Glomerular endothelial cell (primary cell): ENCODE results near the gene TSPAN10. TPM values are rescaled to one million over a fixed set of nuclear protein-coding genes. Genes with fewer than 3 reads are reported as not detected.
A peak's percentile ranks its signal among the peaks of the same experiment; 100 is the strongest.
"Not testable (repeated sequence)": the region's sequence is repeated elsewhere in the genome, so short reads cannot be mapped to it uniquely, and the experiment has no call there.

Source experiments
- DNase-seq: peaks from one replicate; pipeline ENCODE4 v3.0.0-alpha.2; 2011; ENCODE audit warnings: low read depth, low spot score; ENCODE audit errors: extremely low read depth
- total RNA-seq: library from RNA; depleted of rRNA; stranded (reverse); fragments of >200 nt; gene quantifications from 2 replicates; pipeline ENCODE4 v1.2.3, GENCODE V29; 2015

Gene TSPAN10
- total RNA-seq, 1 donor from 2014 or later = 0.18 TPM

DNA sequence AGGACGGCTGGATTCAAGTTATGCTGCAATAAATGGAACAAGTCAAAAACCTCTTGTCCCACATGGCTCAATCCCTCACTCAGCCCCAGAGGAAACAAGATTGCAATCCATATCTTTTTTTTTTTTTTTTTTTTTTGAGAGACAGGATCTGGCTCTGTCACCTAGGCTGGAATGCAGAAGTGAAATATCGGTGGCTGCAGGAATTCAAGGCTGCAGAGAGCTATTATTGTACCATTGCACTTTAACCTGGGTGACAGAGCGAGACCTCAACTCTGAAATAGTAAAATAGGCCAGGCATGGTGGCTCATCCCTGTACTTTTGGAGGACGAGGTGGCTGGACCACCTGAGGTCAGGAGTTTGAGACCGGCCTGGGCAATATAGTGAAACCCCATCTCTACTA is 22.0 kb downstream of the TSPAN10 start:
- no peak for DNase-seq

DNA sequence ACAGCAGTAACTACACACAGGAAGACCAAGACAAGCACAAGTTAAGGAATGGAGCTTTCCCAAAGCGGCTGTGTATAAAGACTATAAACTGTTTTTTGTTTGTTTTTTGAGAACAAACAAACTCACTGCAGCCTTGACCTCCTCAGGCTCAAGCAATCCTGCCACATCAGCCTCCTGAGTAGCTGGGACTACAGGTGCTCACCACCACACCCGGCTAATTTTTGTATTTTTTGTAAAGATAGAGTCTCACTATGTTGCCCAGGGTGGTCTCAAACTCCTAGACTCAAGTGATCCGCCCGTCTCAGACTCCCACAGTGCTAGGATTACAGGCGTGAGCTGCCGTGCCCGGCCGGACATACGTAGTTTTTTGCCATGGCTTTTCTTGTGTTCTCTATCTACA is 23.4 kb downstream of the TSPAN10 start:
- no peak for DNase-seq

DNA sequence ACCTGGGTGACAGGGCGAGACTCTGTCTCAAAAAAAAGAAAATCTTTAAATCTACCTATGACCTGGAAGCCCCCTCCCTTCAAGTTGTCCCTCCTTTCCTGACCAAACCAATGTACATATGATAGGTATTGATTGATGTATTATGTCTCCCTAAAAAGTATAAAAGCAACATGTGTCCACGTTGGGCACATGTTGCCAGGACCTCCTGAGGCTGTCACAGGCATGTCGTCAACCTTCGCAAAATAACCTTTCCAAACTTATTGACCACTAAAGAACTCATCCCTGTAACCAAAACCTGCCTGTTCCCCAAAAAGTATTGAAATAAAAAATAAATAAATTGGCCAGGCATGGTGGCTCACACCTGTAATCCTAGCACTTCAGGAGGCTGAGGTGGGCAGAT is 25.0 kb downstream of the TSPAN10 start:
- no peak for DNase-seq

DNA sequence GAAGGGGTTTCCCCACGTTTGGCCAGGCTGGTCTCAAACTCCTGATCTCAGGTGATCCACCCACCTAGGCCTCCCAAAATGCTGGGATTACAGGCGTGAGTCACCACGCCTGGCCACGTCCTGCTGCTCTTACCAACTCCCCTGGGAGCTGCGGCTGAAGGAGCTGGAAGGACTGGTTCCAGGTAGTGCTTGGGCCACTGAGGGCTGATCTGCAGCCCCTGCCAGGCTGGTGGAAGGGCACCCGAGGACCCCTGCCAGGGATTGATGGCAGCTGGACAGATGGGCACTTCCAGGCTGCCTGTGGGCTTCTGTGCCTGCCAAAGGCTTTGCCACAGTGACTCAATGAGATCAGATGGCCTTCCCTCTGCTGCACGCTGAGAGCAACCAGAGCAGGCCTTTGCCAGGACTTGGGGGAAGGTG is 27.1 kb downstream of the TSPAN10 start:
- no peak for DNase-seq

DNA sequence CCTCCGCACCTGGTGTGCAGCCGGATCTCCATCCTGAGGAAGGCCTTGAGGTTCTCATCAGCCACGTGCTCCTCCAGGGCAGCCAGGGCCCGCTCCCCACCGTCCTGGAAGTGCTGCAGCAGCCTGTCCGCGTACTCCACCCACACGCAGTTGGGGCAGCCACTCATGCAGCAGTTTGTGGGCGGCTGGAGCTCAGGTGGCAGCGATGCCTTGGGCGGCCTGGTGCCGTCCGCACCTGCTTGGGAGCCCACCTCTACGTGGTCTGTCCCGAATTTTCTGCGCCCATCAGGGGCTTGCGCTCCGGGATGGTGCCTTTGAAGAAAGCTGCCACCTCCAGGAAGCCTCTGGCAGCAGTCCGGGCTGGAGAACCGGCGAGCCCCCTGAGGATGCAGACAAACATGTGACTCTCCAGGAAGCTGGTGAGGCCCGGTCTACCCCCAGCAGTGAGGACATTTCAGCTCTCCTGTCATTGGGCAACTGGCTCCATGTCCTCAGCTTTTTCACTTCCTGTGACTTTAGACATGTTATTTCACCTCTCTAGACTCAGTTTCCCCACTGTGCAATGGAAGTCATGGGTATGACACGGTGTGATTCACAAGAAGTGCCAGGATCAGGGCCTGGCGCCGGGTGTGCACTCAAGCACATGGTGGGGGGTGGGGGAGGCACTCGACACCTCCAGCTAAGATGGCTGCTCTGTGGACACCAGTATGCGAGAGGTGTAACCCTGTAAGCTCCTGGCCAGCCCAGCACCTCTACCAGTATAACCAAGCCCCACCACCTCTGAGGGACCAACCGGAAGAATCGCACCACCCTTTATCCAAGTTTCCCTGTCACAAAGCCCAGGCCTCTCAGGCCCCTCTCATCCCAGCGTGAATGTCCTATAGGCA is 28.5 kb downstream of the TSPAN10 start:
- no peak for DNase-seq

DNA sequence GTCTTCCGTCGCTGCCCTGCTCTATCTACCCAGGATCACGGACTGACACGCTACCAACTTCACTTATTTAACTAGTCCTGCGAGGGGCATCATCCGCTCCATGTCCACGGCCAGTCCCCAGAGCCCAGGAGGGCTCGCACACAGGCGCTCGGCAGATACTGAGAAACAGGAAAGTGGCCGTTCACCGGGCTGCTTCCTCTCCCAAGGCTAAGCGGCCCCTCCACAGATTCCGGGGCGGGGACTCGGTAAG is 29.0 kb downstream of the TSPAN10 start:
- no peak for DNase-seq

DNA sequence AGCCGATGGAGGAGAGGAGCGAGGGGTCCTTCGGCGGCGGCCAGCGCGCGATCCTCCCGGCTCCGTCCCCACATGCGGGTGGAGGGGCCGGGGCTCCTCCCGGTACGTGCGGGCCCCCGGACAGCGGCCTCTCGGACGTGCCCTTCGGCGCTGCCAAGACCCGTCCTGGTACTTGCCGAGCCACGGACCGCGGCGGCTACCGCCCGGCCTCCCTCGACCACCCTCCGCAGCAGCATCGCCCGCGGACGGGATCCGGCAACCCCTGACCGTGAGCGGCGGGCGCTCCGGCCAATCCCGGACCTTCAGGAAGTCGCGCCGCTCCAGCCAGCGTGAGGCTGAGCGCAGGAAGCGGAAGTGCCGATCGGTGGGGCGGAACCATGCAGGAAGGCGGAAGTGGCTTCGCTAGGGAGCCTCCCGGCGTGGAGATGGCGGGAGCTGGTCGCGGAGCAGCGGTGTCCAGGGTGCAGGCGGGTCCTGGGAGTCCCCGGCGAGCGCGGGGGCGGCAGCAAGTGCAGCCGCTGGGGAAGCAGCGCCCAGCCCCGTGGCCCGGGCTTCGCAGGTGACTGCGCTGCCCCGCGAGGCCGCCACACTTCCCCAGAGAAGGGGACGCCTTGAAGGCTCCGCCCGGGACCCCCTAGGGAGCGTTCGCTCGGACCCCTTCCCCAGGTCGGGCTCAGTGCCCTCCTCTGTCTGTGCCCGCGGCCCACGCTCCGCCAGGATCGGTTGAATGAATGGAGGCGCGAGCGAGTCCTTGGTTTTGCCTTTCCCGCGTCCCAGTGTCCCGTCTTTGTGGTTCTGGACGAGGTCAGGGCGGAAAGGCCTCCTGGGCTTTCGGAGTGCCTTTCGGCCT is 29.6 kb downstream of the TSPAN10 start, which contains the start of the genes CCDC137 and OXLD1:
TSS of gene CCDC137 (plus strand) at position 396 of the 850 bp plus-strand sequence. CDS start at position 426, 30 bp downstream.
TSS of gene OXLD1 (minus strand) at position 264 of the 850 bp plus-strand sequence. CDS start at position 236, 28 bp downstream.
- peak; percentile 66 for DNase-seq

DNA sequence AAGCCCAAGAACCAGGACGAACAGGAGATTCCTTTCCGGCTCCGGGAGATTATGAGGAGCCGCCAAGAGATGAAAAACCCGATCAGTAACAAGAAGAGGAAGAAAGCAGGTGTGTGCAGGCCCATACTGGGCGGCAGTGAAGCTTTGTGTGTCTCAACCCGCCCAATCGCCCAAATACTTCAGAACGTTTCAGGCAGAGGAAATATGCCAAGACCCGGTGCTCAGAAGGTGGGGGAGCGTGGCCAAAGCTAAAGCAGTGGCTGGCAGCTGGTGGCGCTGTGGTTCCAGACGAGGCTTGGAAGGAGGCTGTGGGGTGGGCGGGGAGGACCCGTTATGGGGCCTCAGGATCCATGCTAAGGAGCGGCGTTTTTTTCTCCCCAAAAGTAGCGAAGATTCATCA is 30.8 kb downstream of the TSPAN10 start:
- DNase-seq = no peak

DNA sequence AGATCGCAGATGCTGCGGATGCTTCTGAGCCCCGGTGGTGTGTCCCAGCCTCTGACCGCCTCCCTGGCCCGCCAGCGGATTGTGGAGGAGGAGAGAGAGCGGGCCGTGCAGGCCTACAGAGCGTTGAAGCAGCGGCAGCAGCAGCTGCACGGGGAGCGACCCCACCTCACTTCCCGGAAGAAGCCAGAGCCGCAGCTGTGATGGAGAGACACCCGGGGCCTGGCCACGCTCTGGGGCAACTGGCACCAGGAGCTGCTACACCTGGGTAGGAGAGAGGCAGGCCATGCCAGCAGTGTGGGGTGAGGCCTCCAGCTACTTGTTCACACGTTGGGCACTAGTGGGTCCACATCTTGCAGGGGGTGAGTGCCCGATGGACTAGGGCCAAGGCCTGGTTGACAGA is 35.5 kb downstream of the TSPAN10 start:
- DNase-seq = no peak

DNA sequence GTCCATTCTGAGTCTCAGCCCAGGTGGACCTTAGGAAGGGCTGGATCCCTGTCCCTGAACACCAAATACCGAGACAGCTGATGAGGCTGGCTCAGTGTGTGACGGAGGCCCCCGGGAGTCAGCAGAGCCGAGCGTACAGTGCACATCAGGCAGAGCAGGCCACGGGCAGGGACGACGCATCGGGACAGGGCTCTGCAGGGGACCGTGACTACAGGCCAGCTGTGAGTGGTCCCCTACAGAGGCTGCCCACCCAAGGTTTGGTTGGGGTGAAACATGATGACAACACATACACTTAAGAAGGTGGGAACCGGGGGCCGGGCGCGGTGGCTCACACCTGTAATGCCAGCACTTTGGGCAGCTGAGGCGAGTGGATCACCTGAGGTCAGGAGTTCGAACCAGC is 36.0 kb downstream of the TSPAN10 start:
- no peak for DNase-seq

DNA sequence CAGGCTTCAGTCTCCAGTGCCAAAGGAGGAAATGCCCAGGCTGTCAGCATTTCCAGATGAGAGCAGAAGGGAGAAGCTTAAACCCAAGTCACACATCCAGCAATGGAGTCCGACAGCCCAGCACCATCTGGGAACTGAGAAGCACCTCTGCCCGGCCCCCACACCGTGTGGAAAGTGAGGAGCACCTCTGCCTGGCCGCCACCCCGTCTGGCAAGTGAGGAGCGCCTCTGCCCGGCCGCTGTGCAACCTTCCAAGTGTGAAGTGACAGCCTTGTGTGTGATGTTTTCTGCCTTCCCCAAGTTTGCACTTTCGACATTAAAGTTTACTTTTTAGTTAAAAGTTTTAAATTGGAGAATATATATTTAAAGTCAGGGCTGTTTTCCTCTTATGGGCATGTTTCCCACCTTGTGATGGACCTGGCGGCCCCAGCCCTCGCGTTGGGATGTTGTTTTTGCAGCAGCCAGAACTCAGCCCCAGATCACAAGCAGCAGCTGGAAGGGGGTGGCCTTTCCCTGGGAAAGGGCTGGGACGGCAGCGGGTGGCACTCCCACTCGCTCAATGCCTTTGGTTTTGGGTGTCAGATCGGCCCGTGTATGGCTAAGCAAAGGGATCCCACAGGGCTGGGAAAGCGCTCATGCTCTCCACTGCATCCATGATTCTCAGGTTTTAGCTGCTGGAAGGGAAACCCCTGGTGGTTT is 36.7 kb downstream of the TSPAN10 start:
- DNase-seq = no peak

DNA sequence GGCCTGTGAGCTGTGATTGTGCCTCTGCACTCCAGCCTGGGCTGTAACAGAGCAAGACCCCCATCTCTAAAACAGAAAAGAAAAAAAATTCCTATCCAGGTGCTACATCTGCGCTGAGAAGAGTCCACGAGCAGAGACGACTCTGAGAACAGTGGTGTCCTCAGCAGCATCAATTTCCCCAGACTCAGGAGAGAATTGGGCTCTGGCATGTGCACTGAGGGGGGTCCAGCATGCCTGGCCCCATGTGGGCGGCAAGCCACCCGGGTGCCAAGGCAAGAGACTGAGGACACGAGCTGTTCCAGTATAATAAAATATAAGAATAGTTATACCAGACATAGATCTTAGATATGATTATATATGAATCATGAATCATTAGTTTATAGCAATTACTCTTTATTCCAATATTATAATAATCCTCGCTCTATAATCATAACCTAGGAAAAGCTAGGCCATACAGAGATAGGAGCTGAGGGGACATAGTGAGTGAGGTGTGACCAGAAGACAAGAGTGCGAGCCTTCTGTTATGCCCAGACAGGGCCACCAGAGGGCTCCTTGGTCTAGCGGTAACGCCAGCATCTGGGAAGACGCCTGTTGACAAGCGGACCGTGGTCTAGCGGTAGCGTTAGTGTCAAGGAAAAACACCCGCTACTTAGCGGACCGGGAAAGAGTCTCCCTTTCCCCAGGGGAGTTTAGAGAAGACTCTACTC is 38.7 kb downstream of the TSPAN10 start:
- DNase-seq = not testable (repeated sequence)

DNA sequence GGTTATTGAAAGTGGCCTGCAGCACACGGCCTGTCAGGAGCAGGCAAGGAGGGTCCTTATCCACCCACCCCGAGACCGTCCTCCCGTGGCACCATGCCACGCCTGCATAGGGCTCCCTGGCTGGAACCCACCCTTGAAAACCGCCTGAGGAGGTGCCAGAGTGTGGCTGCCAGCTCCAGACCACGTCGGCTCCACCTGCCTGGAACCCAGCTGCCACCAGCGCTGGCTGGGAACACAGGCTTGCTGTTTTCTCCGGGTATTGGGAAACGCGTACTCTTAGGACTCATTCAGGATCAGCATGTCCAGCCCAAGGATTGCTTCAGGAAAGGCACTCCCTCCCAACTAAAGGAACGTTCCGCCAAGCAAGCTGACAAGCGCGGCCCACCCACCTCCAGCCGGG is 39.9 kb downstream of the TSPAN10 start:
- DNase-seq = no peak

DNA sequence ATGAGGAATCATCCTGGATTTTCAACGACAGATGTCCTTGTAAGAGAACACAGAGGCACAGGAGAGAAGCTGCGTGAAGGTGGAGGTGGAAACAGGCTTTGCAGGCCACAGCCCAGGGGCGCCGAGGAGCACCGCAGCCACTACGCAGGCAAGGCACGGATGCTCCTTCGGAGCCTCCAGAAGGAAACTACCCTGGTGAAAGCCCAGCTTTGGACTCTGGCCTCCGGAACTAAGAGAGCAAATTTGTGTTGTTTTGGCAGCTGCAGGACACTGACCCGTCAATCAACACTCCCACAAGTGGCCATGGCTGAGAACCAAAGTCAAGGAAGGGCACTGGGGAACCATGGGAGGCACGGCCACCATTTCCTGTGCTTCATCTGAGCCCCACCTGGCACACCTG is 43.2 kb downstream of the TSPAN10 start:
- DNase-seq = no peak

DNA sequence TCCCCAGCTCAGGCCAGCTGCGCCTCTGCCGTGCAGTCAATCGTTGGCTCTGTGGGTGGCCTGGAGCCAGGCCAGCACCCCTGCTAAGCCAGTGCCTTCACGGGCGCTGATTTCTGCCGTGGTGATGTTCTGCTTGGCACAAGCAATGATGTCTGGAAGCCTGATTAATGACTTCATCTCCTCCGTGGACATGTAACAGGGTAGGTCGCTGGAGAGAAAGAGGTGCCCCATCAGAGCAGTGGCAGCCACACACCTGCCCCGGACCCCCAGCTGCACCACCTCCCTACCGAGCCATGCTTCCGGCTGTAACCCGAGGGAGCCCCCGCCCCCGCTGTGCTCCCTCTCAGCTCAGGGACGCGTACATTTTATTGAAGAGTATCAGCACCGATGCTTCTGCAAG is 44.7 kb downstream of the TSPAN10 start:
- DNase-seq = no peak

DNA sequence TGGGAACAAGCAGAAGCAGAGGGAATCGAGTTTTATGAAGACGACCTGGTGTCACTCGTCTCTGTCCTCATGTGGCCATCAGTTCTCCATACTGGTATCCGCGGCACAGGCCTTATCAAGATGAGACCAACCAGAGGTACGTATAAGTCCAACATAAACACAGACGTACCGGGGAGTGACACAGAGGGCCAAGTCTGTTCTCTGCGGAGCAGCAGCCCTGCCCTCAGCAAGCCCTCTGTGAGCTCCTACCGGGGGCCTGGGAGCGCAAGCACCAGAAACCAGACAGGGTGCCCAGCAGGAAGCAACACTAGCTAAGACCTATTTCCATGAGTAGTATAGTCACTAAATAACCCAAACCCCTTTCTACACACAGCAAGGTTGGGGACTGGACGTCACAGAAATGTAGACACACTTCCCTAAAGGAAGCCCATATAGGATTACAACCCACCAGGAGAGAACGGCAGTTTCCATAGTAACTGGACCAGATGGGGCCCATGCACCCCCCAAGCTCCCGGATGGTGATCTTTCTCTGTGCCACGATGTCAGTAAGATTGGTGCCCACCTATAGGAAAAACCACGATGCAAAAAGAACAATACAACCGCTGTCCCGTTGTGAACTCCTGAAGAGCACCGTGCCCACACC is 45.7 kb downstream of the TSPAN10 start:
- DNase-seq = no peak

DNA sequence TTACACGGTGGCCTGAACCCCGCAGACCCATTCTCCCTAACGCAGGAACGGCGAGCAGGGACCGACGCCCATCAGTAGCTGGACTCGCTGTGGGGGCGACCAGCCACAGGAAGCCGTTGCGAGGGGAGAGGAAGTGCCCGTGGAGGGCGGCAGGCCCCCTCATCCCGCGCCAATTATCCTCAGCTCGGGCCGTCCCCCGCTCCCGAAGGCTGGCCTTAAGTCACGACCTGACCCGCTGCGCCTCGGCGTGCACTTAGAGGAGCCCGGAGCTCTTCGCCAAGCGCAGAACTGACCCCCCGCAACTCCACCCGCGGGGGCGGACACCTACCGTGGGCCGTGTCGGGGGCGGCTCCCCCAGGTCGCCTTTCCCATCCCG is 46.2 kb downstream of the TSPAN10 start:
- DNase-seq = no peak

DNA sequence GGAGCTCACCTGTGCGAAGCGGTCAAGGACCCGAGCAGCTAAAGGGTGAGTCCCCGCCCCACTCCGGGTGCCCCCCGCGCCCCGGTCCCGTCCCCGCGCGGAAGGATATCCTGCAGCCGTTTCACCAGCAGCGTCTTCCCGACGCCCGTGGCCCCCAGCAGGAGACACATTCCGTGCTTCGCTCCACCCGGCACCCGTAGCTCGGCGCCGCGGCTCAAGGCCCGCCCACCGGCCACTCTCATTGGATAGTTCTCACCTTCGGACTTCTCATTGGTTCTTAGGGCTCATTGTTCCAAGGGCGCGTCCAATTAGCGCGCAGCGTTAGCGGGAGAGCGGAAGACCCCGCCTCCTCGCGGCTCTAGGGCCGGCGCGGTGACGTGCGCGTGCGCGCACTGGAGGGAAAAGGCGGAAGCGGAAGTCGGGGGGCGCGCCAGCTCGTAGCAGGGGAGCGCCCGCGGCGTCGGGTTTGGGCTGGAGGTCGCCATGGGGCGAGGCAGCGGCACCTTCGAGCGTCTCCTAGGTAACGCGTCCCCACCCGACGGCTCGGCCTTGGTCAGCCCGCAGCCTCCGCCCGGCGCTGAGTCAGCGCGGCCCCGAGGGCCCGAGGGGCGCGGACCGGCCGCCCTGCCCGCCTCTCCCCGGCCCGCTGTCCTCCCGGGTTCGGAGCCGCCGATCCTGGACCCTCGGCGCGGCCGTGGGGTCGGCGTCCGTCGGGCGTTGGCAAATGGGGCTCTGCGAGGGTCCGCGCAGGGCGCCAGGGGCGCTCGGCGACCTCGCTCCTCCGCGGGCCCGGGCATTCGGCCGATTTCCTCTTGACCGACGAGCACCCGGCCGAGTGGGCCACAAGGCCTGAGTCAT is 46.8 kb downstream of the TSPAN10 start, which contains the start of the genes ARL16 and HGS:
TSS of gene ARL16 (minus strand) at position 214 of the 858 bp plus-strand sequence. CDS start at position 170, 44 bp downstream.
TSS of gene HGS (plus strand) at position 428 of the 858 bp plus-strand sequence. CDS start at position 484, 56 bp downstream.
- DNase-seq = peak; percentile 89

DNA sequence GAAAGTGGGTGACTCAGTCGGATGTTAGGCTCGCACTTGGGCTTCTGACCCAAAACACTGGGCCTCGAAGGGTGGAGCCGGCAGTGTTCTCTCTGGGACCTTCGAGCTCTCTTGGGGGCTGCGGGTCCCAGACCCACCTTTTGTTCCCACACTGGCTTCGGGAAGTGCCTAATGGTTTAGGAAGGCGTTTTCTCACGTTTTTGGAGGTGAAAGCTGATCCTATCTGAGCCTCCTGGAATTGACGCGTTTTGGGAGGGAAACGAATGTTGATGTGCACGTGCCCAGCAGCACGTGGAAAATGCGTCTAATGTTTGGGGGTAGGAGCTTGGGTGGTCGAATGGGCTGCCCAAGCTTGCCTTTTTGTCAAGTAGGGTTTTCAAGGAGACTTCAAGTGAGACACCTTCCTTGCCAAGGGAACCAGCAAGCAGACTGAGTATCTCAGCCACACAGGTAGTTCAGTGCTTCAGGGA is 47.5 kb downstream of the TSPAN10 start:
- DNase-seq = no peak
